DMS 273 (cell line): ENCODE measurements around the gene STK10.
A peak's percentile ranks its signal among the peaks of the same experiment; 100 is the strongest.

ENCODE experiments used
- DNase-seq: peaks from one replicate; lab custom pipeline; 2025; ENCODE audit not compliant: unreplicated experiment; lab: John Stamatoyannopoulos, UW

Gene STK10

DNA sequence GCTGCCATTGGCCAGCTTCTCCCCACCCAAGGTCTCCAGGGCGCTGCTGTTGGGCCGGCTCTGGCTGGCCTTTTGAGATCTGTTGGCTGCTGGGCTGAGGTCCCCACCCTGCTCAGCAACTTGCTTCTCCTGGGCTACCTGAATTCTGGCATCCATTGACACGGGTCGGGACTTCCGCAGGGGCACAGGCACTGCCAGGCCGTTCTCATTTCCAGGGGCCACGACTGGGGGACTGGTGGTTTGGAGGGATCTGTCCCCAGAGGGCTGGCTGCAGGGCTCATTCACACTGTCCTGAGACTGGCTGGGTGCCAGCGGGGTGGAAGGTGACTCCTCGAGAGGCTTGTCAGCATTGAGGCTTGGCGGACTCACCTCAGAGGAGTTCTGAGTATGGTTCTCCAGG, 94.5 kb downstream of the STK10 start:
- DNase-seq, result no peak

DNA sequence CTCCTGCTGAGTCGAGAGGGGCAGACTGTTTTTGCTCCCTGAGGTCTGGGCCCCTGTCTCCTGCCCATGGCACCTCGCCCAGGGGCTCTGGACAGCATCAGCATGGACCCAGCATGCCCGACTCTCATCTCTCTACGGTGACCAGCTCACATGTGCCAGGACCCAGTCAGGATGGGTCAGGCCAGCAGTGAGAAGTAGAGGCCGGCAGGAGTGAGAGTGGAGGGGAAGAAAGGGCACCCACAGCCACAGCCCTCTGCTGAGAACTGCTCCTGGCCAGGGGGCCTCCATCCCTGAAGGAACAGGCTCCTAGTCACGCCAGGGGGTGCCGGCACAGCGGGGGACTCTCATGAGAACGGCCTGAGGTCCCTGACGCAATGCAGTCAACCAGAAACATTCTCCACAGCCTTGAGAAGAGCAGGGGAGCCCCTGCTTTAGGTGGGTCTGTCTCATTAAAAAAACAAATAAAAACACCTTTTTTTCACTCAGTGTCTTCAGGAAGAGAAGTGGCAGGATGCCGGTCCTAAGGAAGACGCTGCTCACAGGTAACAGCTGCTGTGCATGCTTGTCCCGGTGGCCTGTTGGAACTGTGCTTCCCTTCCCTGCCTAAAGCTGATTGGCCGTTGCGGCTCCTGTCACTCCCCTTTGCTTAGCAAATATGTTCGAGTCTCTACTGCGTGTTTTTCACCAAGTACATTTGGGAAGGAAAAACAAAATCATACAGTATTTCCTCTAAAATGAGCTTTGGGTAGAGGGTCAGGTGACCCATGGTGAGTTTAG, 95.9 kb downstream of the STK10 start:
- DNase-seq, result no peak

DNA sequence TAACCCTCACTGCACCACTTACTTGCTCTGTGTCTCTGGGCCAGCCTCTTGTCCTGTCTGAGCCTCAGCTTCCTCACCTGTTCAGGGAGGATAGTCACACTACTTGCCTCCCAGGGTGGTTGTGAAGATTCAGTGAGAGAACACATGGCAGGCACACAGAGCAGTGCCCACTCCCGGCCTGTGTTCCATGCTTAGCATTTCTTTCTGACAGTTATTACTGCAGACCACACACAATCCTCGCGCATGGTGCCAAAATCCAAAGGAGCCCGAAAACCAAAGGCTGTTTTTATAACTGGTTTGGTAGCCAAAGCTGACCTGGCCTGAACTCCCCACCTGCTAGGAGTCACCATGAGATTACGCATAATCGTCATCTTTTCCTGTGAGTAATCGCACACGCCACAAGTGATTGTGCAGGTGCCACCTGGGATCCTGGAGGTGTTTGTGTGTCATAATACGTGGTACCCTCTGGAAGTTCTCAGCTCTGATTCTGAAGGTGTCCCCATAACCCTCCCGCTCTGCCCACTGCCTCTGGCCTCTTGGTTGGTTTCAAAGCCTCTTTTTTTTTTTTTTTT, 97.0 kb downstream of the STK10 start:
- DNase-seq, result no peak

DNA sequence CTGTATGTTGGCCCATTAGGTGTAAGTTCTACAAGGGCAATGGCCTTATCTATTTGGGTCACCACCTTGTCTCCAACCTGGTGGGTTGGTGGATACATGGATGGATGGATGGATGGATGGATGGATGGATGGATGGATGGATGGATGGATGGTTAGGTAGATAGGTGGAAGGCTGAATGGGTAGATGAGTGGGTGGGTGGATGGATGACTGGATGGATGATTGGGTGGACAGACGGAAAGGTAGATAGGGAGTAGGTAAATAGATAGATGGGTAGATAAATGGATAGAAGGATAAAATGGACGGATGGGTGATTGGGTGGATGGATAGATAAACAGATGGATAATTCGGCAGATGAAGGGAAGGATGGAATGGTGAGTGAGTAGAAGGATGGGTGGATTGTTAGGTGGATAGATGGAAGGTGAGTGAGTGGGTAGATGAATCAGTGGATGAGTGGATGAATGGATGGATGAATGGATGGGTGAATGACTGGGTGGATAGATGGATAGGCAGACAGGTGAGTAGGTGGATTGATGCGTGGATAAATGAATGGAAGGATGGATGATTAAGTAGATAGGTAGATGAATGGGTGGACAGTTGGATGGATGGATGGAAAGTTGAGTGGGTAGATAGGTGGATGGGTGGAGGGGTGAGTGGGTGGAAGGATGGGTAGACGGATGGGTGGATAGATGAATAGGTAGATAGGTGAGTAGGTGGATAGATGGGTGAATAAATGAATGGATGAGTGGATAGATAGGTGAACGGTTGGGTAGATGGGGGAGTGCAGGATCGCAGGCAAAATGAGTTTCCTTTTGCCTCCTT, 98.5 kb downstream of the STK10 start:
- DNase-seq, result no peak

DNA sequence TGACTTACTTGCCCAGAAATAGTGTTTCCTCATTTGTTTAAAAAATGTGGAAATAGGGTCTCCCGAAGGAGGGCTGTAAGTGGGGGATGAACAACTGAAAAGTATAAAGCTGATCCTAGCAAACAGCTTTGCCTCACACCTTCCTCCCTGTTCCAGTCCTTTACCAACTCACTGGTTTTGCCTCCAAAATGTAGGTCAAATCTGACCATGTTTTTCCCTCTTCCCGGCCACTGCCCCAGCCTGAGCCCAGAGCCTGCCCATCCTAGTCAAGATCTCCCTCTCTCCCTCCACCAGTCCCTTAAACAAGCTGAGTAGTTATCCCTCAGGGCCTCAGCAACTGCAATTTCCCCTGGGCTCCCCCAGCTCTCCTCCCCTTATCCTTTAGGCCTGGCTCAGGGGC, 99.2 kb downstream of the STK10 start:
- no peak for DNase-seq

DNA sequence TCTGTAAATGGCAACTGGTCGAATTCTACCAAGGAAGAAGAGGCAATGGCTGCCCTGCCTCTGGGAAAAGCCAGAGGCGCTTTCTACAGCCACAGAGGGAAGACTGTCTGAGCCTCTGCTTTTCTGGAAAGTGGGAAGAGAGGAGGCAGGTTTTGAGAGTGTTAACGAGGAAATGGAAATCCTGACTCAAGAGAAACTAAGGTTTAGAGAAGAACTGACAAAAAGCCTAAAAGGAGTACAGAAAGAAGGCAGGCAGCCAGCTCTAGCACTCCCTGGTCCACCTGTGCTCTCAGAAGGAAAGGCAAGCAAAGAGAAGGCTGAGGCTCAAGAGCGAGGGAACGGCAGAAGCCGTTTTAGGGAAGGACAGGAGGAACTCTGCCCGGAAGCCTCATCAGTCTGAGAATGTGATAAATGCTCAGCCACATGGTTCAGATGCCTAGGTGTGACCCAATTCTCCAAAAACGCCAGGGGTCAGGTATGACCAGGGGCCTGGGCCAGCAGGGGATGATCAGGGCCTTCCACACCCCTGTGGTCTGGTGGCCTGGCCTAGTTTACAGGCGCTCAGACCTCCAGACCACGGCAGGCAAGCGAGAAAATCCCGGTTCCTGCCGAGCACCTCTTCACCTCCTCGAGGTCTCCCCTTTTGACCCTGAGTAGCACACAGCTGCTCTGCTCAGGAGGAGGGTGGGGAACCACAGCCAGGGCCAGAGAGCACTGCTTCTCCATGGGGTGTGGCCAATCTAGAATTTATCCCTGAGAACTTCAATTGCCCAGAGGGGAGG, 101.6 kb downstream of the STK10 start:
- no peak for DNase-seq

DNA sequence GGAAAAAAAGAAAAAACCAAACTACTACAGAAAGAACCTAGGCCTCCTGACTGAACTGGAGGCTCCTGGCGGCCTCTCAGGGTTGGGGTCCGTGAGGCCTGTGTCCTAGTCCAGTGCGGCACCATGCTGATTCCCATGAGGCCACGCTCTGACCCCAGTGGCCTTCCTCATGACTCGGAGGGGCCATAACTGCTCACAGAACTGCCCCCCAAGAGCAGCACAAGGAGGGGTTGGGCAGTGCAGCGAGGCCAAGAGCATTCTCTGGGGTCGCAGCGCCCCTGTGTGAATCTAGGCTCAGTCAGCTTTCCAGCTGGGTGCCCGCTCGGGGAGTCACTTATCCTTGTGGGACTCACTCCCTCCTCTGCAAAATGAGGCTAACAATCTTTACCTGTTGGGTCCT, 102.3 kb downstream of the STK10 start:
- DNase-seq, result no peak

DNA sequence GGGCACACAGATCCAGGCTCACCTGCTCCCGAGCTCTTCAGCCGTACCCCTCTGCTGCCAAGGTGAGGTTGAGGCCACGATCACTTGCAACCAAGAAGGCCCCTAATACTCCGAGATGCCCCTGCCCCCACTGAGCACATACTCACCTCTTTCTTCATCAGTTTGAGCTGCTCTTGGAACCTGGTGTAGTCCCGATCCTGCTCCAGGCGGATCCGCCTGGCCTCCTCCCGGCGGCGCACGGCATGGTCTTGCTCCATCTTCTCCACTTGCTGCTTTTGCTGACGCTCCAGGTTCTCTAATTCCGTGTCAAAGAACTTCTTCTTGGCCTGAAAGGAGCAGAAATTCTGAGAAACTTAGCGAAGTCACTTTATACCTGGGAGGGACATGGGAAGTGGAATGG, 105.8 kb downstream of the STK10 start:
- no peak for DNase-seq

DNA sequence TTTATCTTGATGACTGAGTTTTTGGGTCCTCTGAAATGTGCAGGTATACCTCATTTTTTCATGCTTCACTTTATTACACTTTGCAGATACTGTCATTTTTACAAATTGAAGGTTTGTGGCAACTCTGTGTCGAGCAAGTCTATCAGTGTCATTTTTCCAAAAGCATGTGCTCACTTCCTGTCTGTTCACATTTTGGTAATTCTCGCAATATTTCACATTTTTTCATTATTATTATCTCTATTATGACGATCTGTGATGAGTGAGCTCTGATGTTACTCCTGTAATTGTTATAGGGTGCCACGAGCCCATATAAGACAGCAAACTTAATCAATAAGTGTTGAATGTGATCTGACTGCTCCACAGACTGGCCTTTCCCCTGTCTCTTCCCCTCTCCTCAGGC, 108.1 kb downstream of the STK10 start:
- no peak for DNase-seq

DNA sequence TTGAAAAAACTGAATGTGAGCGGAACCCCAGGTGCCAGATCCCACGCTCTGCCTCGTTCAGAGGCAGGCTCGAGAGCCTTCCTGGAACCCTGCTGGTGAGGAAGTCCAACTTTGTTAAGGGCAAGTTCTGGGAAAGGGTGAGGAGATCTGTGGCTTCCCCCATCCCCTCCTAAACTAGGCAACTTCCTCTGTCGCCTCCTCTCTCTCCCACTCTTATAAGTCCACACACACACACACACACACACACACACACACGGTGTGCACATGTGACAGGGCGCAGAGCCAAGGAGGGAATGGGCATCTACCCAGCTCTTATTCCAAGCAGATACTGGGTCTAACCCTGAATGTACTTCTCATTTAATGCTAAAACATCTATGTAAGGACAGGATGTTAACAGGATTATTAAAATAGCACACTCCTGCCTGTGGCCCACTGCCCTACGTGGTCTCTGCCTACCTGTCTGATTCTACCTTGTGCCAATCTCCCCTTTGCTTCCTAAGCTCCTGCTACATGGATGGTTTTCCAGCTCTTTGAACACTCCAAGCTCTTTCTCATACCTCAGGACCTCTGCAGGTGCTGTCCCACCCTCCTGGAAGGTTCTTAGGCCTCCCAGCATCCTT, 109.2 kb downstream of the STK10 start:
- DNase-seq, result peak; percentile 59

DNA sequence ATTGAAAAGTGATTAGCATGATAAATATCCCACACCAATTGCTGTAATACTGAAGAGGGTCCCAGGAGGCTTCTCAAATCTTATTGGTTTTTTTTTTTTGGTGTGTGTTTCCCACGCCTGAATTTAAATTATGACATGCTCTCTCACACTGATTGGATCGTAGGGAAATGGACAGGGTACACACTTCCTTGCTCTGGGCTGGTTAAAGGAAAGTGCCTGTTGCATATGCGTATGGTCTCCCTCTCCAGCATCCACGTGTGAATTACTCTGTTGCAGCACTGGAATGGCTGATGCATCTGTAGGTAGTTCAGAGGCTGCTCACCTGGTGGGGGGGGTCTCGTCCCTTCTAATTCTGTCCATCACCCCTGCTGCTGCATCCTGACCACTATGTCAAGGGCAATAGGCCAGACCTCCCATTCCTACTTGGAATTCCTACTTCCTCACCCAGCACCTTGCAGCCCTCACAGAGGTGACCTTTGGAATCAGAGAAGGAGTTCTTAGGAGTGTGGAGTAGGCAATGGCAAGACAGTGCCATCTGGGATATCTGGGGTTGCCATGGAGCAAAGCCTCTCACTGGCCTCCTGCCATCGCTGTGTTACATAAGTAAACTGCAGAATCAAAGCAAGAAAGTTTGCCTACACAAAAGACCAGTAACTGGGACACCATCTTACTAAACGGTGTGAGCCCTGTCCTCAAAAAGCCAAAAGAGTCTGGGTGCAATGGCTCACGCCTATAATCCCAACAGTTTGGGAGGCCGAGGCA, 110.2 kb downstream of the STK10 start:
- peak; percentile 87 for DNase-seq

DNA sequence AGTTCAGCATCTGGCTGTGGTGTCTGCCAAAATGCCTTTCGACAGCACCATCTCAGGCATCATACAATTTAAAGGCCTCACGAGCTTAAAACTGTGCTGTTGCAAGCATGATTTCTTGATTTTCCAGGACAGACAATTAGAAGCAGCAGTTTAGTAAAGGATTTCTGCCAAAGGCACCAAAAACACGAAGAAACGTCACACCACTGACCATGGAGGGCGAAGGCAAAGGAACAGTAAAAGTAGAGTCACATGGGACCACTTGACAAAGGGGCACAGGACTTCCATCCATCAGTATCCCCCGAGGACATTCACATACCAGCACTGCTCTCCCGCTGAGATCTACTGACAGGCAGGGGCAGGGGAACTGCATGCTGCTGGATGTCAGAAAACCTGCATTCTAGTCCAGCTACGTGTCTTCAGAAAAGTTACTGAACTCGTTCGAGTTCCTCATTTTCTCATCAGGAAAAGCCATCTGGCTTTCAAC, 111.2 kb downstream of the STK10 start:
- DNase-seq, result no peak

DNA sequence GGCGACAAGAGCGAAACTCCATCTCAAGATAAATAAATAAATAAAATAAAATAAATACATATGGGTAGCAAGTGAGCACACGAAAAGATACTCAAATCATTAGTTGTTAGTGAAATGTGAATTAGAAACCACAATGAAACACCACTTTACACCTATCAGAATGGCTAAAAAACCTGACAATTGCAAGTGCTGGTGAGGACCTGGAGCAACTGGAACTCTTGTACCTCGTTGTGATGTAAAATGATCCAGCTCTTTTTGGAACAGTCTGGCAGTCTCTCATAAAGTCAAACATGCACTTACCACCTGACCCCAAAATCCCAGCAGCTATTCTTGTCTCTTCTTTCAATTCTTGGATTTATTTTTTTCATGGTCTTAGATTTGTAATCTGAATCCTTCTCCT, 112.4 kb downstream of the STK10 start:
- DNase-seq, result no peak

DNA sequence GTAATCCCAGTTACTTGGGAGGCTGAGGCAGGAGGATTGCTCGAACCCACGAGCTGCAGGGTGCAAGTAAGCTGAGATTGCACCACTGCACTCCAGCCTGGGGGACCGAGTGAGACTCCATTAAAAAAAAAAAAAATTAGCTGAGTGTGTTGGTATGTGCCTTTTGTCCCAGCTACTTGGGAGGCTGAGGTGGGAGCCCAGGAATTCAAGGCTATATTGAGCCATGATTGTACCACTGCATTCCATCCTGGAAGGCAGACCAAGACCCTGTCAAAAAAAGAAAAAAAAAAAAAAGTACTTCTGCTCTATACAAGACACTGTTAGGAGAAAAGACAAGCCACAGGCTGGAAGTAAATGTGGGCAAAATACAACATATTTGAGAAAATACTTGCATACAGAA, 113.1 kb downstream of the STK10 start:
- DNase-seq, result no peak

DNA sequence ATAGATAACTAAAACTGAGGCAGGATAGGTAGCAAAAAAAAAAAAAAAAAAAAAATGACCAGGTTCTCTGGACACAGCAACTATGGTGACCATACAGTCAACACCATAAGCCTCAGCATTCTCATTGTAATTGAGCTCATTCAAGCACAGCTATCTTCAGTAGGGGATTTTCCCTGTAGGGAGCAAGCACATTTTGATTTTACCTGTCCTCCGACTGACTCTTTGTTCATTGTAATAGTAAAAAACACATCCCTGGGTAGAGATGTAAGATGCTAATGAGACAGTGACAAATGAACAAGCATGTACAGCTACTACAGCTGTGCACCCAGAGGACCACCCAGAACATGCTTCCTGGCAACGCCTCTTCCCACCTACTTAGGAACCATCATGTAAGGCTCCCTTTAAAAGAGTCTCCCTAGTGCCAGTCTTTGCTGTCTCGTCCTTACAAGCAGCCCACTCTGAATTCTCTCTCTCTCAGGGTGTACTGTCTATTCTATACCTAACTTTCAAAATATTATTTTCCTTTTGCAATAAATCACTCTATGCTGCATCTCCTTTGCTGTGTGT, 116.6 kb downstream of the STK10 start:
- no peak for DNase-seq

DNA sequence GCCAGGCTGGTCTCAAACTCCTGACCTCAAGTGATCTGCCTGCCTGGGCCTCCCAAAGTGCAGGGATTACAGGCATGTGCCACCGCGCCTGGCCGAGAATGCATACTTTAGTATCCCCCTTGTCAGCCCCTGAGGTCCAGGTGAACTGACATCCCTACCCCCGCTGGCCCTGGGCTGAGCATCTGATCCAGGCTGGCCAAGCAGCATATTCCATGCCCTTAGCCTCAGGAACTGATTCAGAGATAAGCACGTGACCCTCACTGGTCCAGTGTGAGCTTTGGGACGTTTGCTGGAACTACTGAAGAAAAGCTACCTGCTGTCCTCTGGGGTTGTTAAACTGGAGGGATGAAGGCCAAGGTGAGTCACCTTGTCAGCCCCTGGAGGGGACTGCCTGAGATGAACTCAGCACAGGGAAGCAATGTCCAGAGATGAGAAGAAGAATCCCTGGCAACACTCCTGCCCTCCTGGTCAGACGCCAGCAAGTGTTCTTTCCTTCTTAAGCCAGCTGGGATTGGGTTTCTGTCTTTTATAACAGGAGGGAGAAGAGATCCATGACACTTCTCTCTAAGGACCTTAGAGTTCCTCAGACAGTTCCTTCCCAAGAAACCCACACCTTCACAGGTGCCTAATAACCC, 122.5 kb downstream of the STK10 start:
- DNase-seq, result peak; percentile 26

DNA sequence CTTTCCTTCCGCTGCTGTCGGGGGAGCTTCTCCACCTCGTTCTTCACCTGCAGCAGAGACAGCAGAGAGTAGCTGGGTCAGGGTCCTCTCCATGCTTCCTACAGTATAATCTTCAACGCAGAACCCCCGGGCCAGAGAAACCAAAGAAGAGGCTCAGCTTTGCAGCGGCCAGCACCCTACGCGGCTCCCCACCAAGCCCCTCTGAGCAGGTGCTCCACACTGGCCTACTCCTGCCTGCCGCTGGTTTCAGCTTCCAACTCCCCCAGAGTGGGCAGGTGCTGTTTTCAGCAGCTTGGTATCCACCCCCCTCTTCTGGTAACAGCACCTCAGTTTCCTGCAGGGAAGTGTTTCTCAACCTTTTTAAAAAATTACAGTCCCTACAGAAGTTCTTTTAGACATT, 123.3 kb downstream of the STK10 start:
- DNase-seq, result no peak

DNA sequence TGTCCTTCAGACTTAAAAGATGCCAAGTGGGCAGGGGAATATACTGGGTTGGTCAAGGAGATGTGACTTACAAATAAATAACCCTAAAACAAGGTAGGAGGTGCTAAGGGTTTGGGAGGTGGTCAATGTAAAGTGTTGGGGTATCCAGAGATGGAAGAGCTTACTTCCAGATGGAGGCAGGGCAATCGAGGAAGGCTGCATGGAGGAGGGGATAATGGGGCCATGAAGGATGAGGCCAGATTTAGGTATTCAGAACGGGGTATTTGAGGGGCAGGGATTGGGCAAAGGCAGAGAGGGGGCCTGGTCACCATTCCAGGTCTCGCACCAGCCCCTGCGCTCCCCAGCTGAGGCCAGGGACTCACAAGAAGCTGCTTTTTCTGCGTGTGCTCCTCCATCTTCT, 123.7 kb downstream of the STK10 start:
- no peak for DNase-seq
